Tibial nerve (tissue), 4 donors: ENCODE data around the gene SLC37A1.

Experiments used
- EP300 ChIP-seq, 2 donors: sonication (generic); formaldehyde crosslinking; IDR thresholded peaks; one replicate each; pipeline ENCODE4 v1.6.1; 2017; ENCODE audit warnings: antibody characterized with exemption in 2 of 2, mild to moderate bottlenecking in 1 of 2
- POLR2A ChIP-seq, 2 donors: fragments of 450-650 bp; IDR thresholded peaks; one replicate each; pipeline ENCODE4 v1.6.1; 2017; ENCODE audit warnings: antibody characterized with exemption in 2 of 2, mild to moderate bottlenecking in 2 of 2, moderate library complexity in 2 of 2
- TF ChIP-seq, protein P1 (sequence below), 5 experiments: fragments of 200-600 bp in 3 of 5; fragments of 450-650 bp in 2 of 5; sonication (generic) in 3 of 5; IDR thresholded peaks; one replicate each; pipeline ENCODE4 v1.5.1; 2016 to 2019; ENCODE audit warnings: antibody characterized with exemption in 5 of 5, mild to moderate bottlenecking in 3 of 5, moderate library complexity in 2 of 5

GRCh38 chr21:42559326-42559725 is 45.7 kb downstream of the SLC37A1 start:
- TF ChIP-seq, protein P1, sequence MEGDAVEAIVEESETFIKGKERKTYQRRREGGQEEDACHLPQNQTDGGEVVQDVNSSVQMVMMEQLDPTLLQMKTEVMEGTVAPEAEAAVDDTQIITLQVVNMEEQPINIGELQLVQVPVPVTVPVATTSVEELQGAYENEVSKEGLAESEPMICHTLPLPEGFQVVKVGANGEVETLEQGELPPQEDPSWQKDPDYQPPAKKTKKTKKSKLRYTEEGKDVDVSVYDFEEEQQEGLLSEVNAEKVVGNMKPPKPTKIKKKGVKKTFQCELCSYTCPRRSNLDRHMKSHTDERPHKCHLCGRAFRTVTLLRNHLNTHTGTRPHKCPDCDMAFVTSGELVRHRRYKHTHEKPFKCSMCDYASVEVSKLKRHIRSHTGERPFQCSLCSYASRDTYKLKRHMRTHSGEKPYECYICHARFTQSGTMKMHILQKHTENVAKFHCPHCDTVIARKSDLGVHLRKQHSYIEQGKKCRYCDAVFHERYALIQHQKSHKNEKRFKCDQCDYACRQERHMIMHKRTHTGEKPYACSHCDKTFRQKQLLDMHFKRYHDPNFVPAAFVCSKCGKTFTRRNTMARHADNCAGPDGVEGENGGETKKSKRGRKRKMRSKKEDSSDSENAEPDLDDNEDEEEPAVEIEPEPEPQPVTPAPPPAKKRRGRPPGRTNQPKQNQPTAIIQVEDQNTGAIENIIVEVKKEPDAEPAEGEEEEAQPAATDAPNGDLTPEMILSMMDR (IDR thresholded peaks at IDR 0.05), result no peak
- TF ChIP-seq EP300 (IDR thresholded peaks at IDR 0.05) (no peak), POLR2A (IDR thresholded peaks at IDR 0.05) (no peak)
